HCT116 (cell line): ENCODE measurements around the gene ZNF582. TPM values are rescaled to one million over a fixed set of nuclear protein-coding genes. Genes with fewer than 3 reads are reported as not detected.

Source experiments
- ATAC-seq: fragments of 200-7000 bp; cut with Tn5 transposase; 2 replicates; pipeline ENCODE4 v1.9.1; 2020; ENCODE audit warnings: mild to moderate bottlenecking, moderate library complexity
- BruUV-seq: library from RNA; stranded (reverse); fragments of 400-500 nt; replicated peaks from 2 replicates; lab custom pipeline; 2021; lab: Mats Ljungman, UMichigan
- CTCF ChIA-PET: fragments of 300-600 bp; sonication (Branson Sonifier 250); formaldehyde crosslinking; loops from one replicate; lab custom pipeline; 2021; ENCODE audit warnings: antibody characterized with exemption; lab: Charles Lee
- POLR2A ChIA-PET: fragments of 300-600, 350-600 bp; sonication (Branson Sonifier 250); formaldehyde crosslinking; loops from one replicate; lab custom pipeline; 2021; ENCODE audit warnings: antibody characterized with exemption; lab: Charles Lee
- RAD21 ChIA-PET, 2 experiments: fragments of 300-600 bp; sonication (Branson Sonifier 250); formaldehyde crosslinking; loops; one replicate each; lab custom pipeline; 2023; ENCODE audit warnings: low total read pairs in 2 of 2; ENCODE audit not compliant: uncharacterized antibody in 2 of 2, unreplicated experiment in 2 of 2, low non-redundant PET in 1 of 2; lab: Charles Lee
- DNase-seq: peaks from one replicate; pipeline ENCODE4 v3.0.0-alpha.2; 2010; ENCODE audit warnings: low read depth, low spot score
- H2AFZ ChIP-seq: fragments of 200-600 bp; shearing (Covaris generic), sonication (generic); 2 replicates; pipeline ENCODE4 v1.6.1; 2017; ENCODE audit warnings: low read depth, mixed run types, mixed read lengths, antibody characterized with exemption, low read length; ENCODE audit not compliant: poor library complexity, severe bottlenecking
- H3K27ac ChIP-seq: 2 replicates; pipeline ENCODE4 v1.5.1; 2012; ENCODE audit warnings: low read depth, low read length
- H3K27me3 ChIP-seq: fragments of 200-600 bp; sonication (generic); 2 replicates; pipeline ENCODE4 v1.6.1; 2016; ENCODE audit warnings: mixed run types, low read length, mixed read lengths; ENCODE audit not compliant: insufficient read depth
- H3K36me3 ChIP-seq, 2 experiments: fragments of 200-500 bp in 1 of 2; fragments of 200-600 bp in 1 of 2; sonication (Bioruptor generic) in 1 of 2; sonication (generic) in 1 of 2; 2 replicates each; pipeline versions ENCODE4 v1.5.1 to v1.6.1; 2014 to 2016; ENCODE audit warnings: low read length in 2 of 2, inconsistent platforms in 1 of 2, mixed read lengths in 1 of 2, mixed run types in 1 of 2; ENCODE audit not compliant: insufficient read depth in 2 of 2, control insufficient read depth in 1 of 2
- H3K4me1 ChIP-seq, 2 experiments: fragments of 200-600 bp in 1 of 2; sonication (generic) in 1 of 2; 2 replicates each; pipeline versions ENCODE4 v1.5.1 to v1.6.1; 2012 to 2017; ENCODE audit warnings: low read length in 2 of 2, inconsistent platforms in 1 of 2, mild to moderate bottlenecking in 1 of 2, mixed read lengths in 1 of 2, mixed run types in 1 of 2, moderate library complexity in 1 of 2; ENCODE audit not compliant: insufficient read depth in 2 of 2, control insufficient read depth in 1 of 2
- H3K4me2 ChIP-seq: fragments of 200-600 bp; sonication (generic); 2 replicates; pipeline ENCODE4 v1.6.1; 2017; ENCODE audit warnings: mixed run types, low read length, mixed read lengths
- H3K4me3 ChIP-seq, 2 experiments: fragments of 200-600 bp in 1 of 2; sonication (generic) in 1 of 2; replicated peaks in 1 of 2; 2 replicates each; pipeline ENCODE4 v1.5.1; 2011 to 2016; ENCODE audit warnings: low read length in 2 of 2, control low read depth in 1 of 2, low read depth in 1 of 2, mild to moderate bottlenecking in 1 of 2, mixed read lengths in 1 of 2, mixed run types in 1 of 2
- H3K79me2 ChIP-seq: fragments of 200-600 bp; sonication (generic); 2 replicates; pipeline ENCODE4 v1.6.1; 2017; ENCODE audit warnings: mild to moderate bottlenecking, mixed run types, low read length, moderate library complexity, mixed read lengths; ENCODE audit not compliant: insufficient read depth
- H3K9ac ChIP-seq: fragments of 200-600 bp; sonication (generic); 2 replicates; pipeline ENCODE4 v1.6.1; 2016; ENCODE audit warnings: low read length, mixed read lengths
- H3K9me2 ChIP-seq: fragments of 200-600 bp; sonication (generic), shearing (Covaris generic); 2 replicates; pipeline ENCODE4 v1.6.1; 2017; ENCODE audit warnings: mixed run types, mild to moderate bottlenecking, moderate library complexity; ENCODE audit not compliant: insufficient read depth
- H3K9me3 ChIP-seq, 2 experiments: fragments of 200-500 bp in 1 of 2; fragments of 200-600 bp in 1 of 2; sonication (Bioruptor generic) in 1 of 2; sonication (generic) in 1 of 2; 2 replicates each; pipeline ENCODE4 v1.6.1; 2014 to 2017; ENCODE audit warnings: low read length in 2 of 2, mixed read lengths in 2 of 2, inconsistent platforms in 1 of 2, low read depth in 1 of 2, mild to moderate bottlenecking in 1 of 2, mixed run types in 1 of 2, moderate library complexity in 1 of 2; ENCODE audit not compliant: control insufficient read depth in 1 of 2, insufficient read depth in 1 of 2
- H4K20me1 ChIP-seq: fragments of 200-600 bp; sonication (generic), shearing (Covaris generic); 2 replicates; pipeline ENCODE4 v1.6.1; 2017; ENCODE audit warnings: mixed run types, mild to moderate bottlenecking, moderate library complexity; ENCODE audit not compliant: insufficient read depth
- CBX3 ChIP-seq: IDR thresholded peaks from 2 replicates; pipeline ENCODE4 v1.6.1; 2012; ENCODE audit warnings: low read depth
- CTCF ChIP-seq, 3 experiments: fragments of 200-600 bp in 1 of 3; sonication (generic) in 1 of 3; IDR thresholded peaks in 2 of 3; conservative IDR thresholded peaks in 1 of 3; 2 replicates each; pipeline ENCODE4 v1.5.1; 2012 to 2017; ENCODE audit warnings: low read depth in 2 of 3, low read length in 2 of 3, antibody characterized with exemption in 1 of 3, borderline replicate concordance in 1 of 3, control low read depth in 1 of 3, mild to moderate bottlenecking in 1 of 3, mixed read lengths in 1 of 3, mixed run types in 1 of 3, moderate library complexity in 1 of 3; ENCODE audit not compliant: insufficient read depth in 1 of 3
- EGR1 ChIP-seq: IDR thresholded peaks from 2 replicates; pipeline ENCODE4 v1.6.1; 2012; ENCODE audit warnings: low read depth
- ELF1 ChIP-seq: IDR thresholded peaks from 2 replicates; pipeline ENCODE4 v1.6.1; 2012; ENCODE audit warnings: low read depth, borderline replicate concordance
- EZH2phosphoT487 ChIP-seq: fragments of 200-600 bp; IDR thresholded peaks from 2 replicates; pipeline ENCODE4 v1.6.1; 2018; ENCODE audit warnings: antibody characterized with exemption, borderline replicate concordance
- FOSL1 ChIP-seq: IDR thresholded peaks from 2 replicates; pipeline ENCODE4 v1.6.1; 2012; ENCODE audit warnings: low read depth
- JUND ChIP-seq: IDR thresholded peaks from 2 replicates; pipeline ENCODE4 v1.6.1; 2012
- POLR2AphosphoS5 ChIP-seq: IDR thresholded peaks from 2 replicates; pipeline ENCODE4 v1.6.1; 2011; ENCODE audit warnings: mild to moderate bottlenecking, low read depth, low read length, moderate library complexity
- RAD21 ChIP-seq: IDR thresholded peaks from 2 replicates; pipeline ENCODE4 v1.6.1; 2012; ENCODE audit warnings: low read depth, mild to moderate bottlenecking
- SP1 ChIP-seq: IDR thresholded peaks from 2 replicates; pipeline ENCODE4 v1.6.1; 2012; ENCODE audit warnings: low read depth
- SRF ChIP-seq: IDR thresholded peaks from 2 replicates; pipeline ENCODE4 v1.6.1; 2012; ENCODE audit warnings: low read depth
- TCF7L2 ChIP-seq: IDR thresholded peaks from 2 replicates; pipeline ENCODE4 v1.7.0; 2011; ENCODE audit warnings: borderline replicate concordance, inconsistent platforms; ENCODE audit not compliant: insufficient read depth, insufficient read length; ENCODE audit errors: extremely low read depth
- ZBTB33 ChIP-seq: IDR thresholded peaks from 2 replicates; pipeline ENCODE4 v1.6.1; 2011; ENCODE audit warnings: mild to moderate bottlenecking, low read length, moderate library complexity; ENCODE audit not compliant: insufficient replicate concordance; ENCODE audit errors: extremely low read depth
- ZFX ChIP-seq: fragments of 450-650 bp; IDR thresholded peaks from 2 replicates; pipeline ENCODE4 v1.6.1; 2017
- ZNF274 ChIP-seq: fragments of 200-500 bp; sonication (Bioruptor generic); IDR thresholded peaks from 2 replicates; pipeline ENCODE4 v1.6.1; 2014; ENCODE audit warnings: mild to moderate bottlenecking, low read depth, low read length, inconsistent platforms
- intact Hi-C: fragments of 100-400 bp; cut with micrococcal nuclease; formaldehyde crosslinking; loops from 2 replicates; pipeline ENCODE4 v1.10.0; 2022
- total RNA-seq: library from RNA; stranded (reverse); gene quantifications from one replicate; pipeline ENCODE4 v1.2.1, GENCODE V29; 2021; ENCODE audit not compliant: unreplicated experiment
- TF ChIP-seq, protein P1 (sequence below): IDR thresholded peaks from 2 replicates; pipeline ENCODE4 v1.6.1; 2012

Gene ZNF582
- total RNA-seq, 1 experiment from 2014 or later: not detected

DNA sequence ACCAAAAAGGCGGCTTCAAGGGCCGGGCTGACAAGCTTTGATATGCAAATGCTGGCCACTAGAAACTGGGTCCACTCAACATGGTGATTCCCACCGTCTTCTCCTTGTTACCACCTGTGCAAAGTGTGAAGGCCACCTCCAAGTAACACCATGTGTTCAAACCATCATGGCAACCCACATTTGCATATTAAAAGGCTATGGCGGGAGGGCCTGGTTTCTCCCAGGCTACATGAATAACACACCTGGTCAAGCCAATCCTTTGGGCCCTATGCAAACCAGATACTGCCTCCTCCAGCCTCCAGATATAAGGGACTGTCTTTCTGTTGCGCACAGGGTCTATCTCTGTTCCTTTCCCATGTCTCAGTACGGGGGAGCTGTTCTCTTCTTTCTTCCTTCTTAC lies 42.1 kb downstream of the ZNF582 start:
- Histone ChIP-seq H3K79me2 (no peaks in the 10 kb centered on the region), H3K9me2 (no peaks in the 10 kb centered on the region), H3K4me2 (no peak overlapping the region), H3K9ac (no peak overlapping the region), H3K4me1 (no peaks in the 10 kb centered on the region), H4K20me1 (no peaks in the 10 kb centered on the region), H3K27me3 (no peaks in the 10 kb centered on the region), H3K27ac (no peak overlapping the region), H3K9me3 (no peaks in the 10 kb centered on the region), H2AFZ (no peak overlapping the region), H3K4me3 (no peak overlapping the region), H3K36me3 (no peaks in the 10 kb centered on the region)
- no TSS peak for BruUV-seq
- DNase-seq (no peak), ATAC-seq (no peak)
- intact Hi-C loops: loop anchor here (2.0 to 5.0 kb wide), 2 partner anchors 99 to 284 kb away; no protein-coding TSS in a partner anchor
- RAD21 ChIA-PET: no interaction called here
- POLR2A ChIA-PET: no interaction called here
- TF ChIP-seq ZFX: no peak
- no peak for TF ChIP-seq POLR2AphosphoS5
- no peak for TF ChIP-seq SP1
- TF ChIP-seq, protein P1, sequence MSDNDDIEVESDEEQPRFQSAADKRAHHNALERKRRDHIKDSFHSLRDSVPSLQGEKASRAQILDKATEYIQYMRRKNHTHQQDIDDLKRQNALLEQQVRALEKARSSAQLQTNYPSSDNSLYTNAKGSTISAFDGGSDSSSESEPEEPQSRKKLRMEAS: no peak
- no peak for TF ChIP-seq ZNF274
- no peak for TF ChIP-seq EGR1
- no peak for TF ChIP-seq TCF7L2
- TF ChIP-seq SRF: no peak
- TF ChIP-seq RAD21: no peak
- no peak for TF ChIP-seq EZH2phosphoT487
- TF ChIP-seq ZBTB33: no peak
- no peak for TF ChIP-seq FOSL1
- no peak for TF ChIP-seq JUND
- TF ChIP-seq CBX3: no peak
- TF ChIP-seq ELF1: no peak
- no peak for TF ChIP-seq CTCF (IDR thresholded peaks at IDR 0.05 in 2 of 3, conservative IDR thresholded peaks at IDR 0.05 in 1 of 3; ENCODE audit: borderline replicate concordance in 1 of 3, insufficient read depth in 1 of 3, low read depth in 2 of 3, low read length in 2 of 3)
- CTCF ChIA-PET: interaction anchor here (1.0 kb wide), 1 partner anchor 18 kb away, joined by 4 read pairs; no protein-coding TSS in a partner anchor
